Type B pancreatic cell (in vitro differentiated cells): Measurements from ENCODE around the gene PLXNA2. TPM values are rescaled to one million over a fixed set of nuclear protein-coding genes. Genes with fewer than 3 reads are reported as not detected.

Source experiments
- DNase-seq: peaks from one replicate; pipeline ENCODE4 v3.0.0; 2021; ENCODE audit warnings: mixed read lengths; ENCODE audit not compliant: unreplicated experiment; ENCODE audit errors: extremely low spot score
- H3K27ac Mint-ChIP-seq: 2 replicates; pipeline ENCODE4 v1.8.0; 2021; ENCODE audit warnings: mild to moderate bottlenecking, mixed read lengths
- H3K27me3 Mint-ChIP-seq: 2 replicates; pipeline ENCODE4 v1.8.0; 2021; ENCODE audit warnings: mixed read lengths
- H3K36me3 Mint-ChIP-seq: 2 replicates; pipeline ENCODE4 v1.8.0; 2021; ENCODE audit warnings: mixed read lengths
- H3K4me1 Mint-ChIP-seq: one replicate; pipeline ENCODE4 v1.8.0; 2021; ENCODE audit warnings: mixed read lengths; ENCODE audit not compliant: unreplicated experiment
- H3K4me3 Mint-ChIP-seq: 2 replicates; pipeline ENCODE4 v1.8.0; 2021; ENCODE audit warnings: mild to moderate bottlenecking, mixed read lengths
- H3K9me3 Mint-ChIP-seq: 2 replicates; pipeline ENCODE4 v1.8.0; 2021; ENCODE audit warnings: mixed read lengths
- CTCF ChIP-seq: fragments of 200-600 bp; sonication (generic); conservative IDR thresholded peaks from 2 replicates; pipeline ENCODE4 v1.5.0; 2021; ENCODE audit warnings: antibody characterized with exemption, mild to moderate bottlenecking
- total RNA-seq: library from RNA; stranded (reverse); gene quantifications from 2 replicates; pipeline ENCODE4 v1.2.1, GENCODE V29; 2021; ENCODE audit warnings: low replicate concordance

Gene PLXNA2
- total RNA-seq, 1 donor from 2014 or later: 80.1 TPM

DNA sequence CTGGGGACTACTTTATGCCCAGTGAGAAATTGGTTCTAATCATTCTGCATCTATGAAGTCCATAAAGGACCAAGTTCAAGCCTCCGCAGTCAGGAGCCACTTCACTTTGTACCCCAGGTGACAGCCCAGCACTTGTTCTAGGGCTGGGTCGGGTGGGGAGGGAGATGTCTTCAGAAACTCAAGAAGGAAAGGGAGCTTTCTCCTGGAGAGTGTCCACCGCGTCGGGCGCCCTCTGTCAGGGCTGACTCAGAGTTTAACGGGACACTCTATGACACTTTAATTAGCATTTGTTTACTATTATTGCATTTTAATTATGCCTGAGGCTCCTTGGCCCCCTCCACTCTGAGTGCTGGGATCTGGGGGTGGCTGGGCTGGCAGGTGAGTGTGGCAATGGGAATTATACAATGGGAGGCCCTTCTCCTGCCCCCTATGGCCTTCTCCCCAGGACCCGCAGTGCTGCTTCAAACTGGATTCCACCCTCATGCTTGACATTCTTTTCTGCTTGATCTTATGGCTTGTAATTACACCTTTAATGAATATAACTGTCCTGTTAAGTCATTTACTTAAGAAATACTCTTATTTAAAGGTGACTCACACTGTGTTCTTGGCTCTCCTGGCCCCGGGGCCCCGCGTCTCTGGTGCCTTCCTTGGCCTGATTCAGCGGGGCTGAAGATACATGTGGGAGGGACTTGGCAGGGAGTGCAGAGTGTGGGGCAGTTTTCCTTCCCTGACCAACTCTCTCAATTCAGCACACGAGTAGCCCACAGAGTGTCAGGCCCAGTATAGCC is 136.6 kb downstream of the PLXNA2 start:
- Mint-ChIP-seq H3K9me3 (no peaks in the 10 kb centered on the region), H3K27ac (peak overlapping the region; percentile 23), H3K4me3 (no peak overlapping the region), H3K4me1 (peaks cover 64% of the 10 kb centered on the region), H3K27me3 (no peaks in the 10 kb centered on the region), H3K36me3 (peaks cover 21% of the 10 kb centered on the region)
- no peak for TF ChIP-seq CTCF
- DNase-seq: no peak

DNA sequence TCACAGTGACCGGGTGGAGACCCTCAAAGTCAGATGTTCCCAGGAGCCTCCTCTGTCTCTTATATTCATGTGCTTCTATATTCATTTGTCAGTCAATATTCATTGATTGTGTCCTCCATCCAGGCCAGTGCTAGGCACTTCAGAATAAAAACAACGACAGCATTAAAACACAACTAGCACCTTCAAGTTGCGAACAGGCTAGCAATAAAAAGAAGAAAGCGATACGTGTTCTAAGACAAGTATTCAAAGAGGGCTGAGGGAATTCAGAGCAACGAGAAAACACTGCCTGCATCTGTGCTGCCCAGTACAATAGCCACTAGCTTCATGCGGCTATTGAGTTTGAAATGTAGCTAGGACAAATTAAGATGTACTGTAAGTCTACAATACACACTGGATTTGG is 138.0 kb downstream of the PLXNA2 start:
- Mint-ChIP-seq H3K4me3 (peak overlapping the region; percentile 5), H3K27me3 (no peaks in the 10 kb centered on the region), H3K27ac (no peak overlapping the region), H3K9me3 (no peaks in the 10 kb centered on the region), H3K4me1 (peaks cover 63% of the 10 kb centered on the region), H3K36me3 (peaks cover 26% of the 10 kb centered on the region)
- no peak for TF ChIP-seq CTCF
- DNase-seq: no peak

GRCh38 chr1:208105756-208106155 is 138.4 kb downstream of the PLXNA2 start:
- H3K27ac Mint-ChIP-seq: no peak overlapping the region
- no peak for TF ChIP-seq CTCF
- no peak overlapping the region for H3K4me3 Mint-ChIP-seq
- no peaks in the 10 kb centered on the region for H3K27me3 Mint-ChIP-seq
- H3K9me3 Mint-ChIP-seq: no peaks in the 10 kb centered on the region
- H3K4me1 Mint-ChIP-seq: peaks cover 65% of the 10 kb centered on the region
- no peak for DNase-seq
- peaks cover 26% of the 10 kb centered on the region for H3K36me3 Mint-ChIP-seq

DNA sequence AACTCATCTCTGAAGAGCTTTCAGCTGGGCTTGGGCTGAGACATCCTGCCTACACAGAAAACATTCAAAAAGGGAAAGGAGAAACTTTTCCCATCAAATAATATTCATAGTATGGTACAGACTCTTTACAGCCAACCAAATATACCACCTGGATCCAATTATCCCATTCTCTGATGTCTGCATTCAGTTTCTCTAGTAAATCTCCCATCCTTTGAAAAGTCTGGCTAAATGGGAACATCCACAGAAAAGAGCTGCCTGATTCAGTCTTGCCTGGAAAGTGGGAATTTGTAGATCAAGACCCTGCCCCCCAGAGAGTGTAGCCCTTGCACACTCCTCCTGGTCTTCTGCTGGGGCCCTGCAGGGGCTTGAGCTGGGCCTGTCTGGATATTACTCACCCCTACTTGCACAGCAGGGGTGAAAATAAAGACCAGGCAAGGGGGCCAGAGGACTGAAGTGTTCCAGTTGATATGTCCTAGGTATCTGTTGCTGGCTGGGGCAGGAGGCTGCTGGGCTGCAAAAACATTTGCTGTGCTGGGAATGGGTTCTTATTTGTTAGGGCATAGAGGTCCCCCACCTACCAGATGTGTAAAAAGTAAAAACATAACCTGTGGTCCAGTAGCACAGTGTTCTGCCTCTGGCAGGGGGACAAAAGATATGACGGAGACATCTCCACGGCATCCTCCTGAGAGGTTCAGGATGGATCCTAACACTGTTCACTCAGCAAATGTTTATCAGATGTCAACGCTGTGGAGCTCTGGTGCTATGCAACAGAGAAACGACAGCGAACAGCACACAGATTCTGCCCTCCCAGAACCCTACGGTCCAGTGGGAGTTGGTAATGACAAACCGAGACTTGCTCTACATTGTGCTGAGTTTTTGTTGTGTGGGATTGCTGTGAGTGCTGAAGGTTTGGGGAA is 140.3 kb downstream of the PLXNA2 start:
- no peak for DNase-seq
- Mint-ChIP-seq H3K4me1 (peaks cover 57% of the 10 kb centered on the region), H3K36me3 (peaks cover 20% of the 10 kb centered on the region), H3K27me3 (no peaks in the 10 kb centered on the region), H3K9me3 (no peaks in the 10 kb centered on the region), H3K4me3 (peak overlapping the region; percentile 26), H3K27ac (peak overlapping the region; percentile 7)
- no peak for TF ChIP-seq CTCF

DNA sequence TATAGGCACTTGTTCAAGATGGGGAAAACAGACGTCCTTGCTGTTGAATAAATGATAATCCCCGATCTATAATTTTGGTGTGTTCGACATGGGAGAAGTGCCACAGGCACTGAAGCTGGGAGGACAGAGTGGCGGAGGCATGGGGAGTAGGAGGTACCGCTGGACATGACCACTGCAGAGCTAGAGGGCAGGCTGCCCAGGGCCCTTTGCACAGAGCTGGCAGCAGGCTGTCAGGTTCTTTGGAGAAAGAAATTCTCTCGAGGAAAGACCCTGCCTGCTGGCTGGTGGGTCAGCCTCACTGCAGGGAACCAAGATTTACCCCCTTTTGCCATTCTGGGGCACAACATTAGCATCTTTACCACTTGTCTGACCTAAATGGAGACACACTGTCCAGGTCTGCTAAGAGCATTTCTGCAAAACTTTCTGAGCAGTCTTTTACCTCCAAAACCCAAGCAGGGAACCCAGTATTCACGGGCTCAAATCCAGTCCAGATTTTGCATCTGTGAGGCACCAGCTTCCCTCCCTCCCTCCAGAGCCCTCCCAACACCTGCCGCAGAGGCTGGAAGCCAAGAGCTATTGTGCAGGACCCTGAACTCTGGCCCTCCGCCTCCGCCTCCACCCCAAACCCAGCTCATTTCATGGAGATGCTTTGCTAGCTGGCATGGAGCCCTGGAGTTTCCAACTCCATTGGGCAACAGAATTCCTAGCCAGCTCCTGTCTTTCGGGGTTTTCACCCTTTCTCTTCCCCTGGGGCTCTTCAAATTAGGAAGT is 142.3 kb downstream of the PLXNA2 start:
- H3K4me1 Mint-ChIP-seq: peaks cover 53% of the 10 kb centered on the region
- no peak for TF ChIP-seq CTCF
- H3K36me3 Mint-ChIP-seq: peaks cover 12% of the 10 kb centered on the region
- no peak for DNase-seq
- H3K27me3 Mint-ChIP-seq: no peaks in the 10 kb centered on the region
- H3K4me3 Mint-ChIP-seq: no peak overlapping the region
- no peaks in the 10 kb centered on the region for H3K9me3 Mint-ChIP-seq
- H3K27ac Mint-ChIP-seq: peak overlapping the region; percentile 54
